MM.1S (cell line): ENCODE data around the gene PLCG1.

ENCODE experiments used
- CTCF ChIP-seq: fragments of 300-600 bp; sonication (generic); IDR thresholded peaks from 2 replicates; pipeline ENCODE4 v1.5.1; 2016; ENCODE audit warnings: antibody characterized with exemption, low read length, mixed read lengths
- EZH2 ChIP-seq: fragments of 300-600 bp; sonication (generic); optimal IDR thresholded peaks from 2 replicates; pipeline ENCODE3; 2017; ENCODE audit warnings: low read depth, mild to moderate bottlenecking, antibody characterized with exemption, low read length, mixed read lengths
- EZH2phosphoT487 ChIP-seq: fragments of 300-600 bp; sonication (generic); IDR thresholded peaks from 2 replicates; pipeline ENCODE4 v1.6.1; 2018; ENCODE audit warnings: antibody characterized with exemption, low read length

- TF ChIP-seq EZH2 (no peak), CTCF (no peak), EZH2phosphoT487 (no peak)
Observed at GRCh38 chr20:41182296-41183212, 45.2 kb downstream of the PLCG1 start.
